Activated T-cell treated with anti-CD3 and anti-CD28 coated beads, Interleukin-2, amount 50 U/mL, for 4 hours (primary cell): ENCODE measurements around the gene SMC1B. TPM values are rescaled to one million over a fixed set of nuclear protein-coding genes. Genes with fewer than 3 reads are reported as not detected.
"Not testable (repeated sequence)": the region's sequence is repeated elsewhere in the genome, so short reads cannot be mapped to it uniquely, and the experiment has no call there.

ENCODE experiments used
- ATAC-seq, 2 donors: fragments of 200-7000 bp; cut with Tn5 transposase; one replicate each; pipeline ENCODE4 v1.10.0; 2021
- DNase-seq: peaks from one replicate; pipeline ENCODE4 v3.0.0-alpha.2; 2020
- H3K27me3 Mint-ChIP-seq: one replicate; pipeline ENCODE4 v1.8.0; 2021; ENCODE audit warnings: low read depth, mixed read lengths
- H3K36me3 Mint-ChIP-seq: one replicate; pipeline ENCODE4 v1.8.0; 2022; ENCODE audit warnings: mixed read lengths; ENCODE audit not compliant: insufficient read depth
- H3K4me1 Mint-ChIP-seq: one replicate; pipeline ENCODE4 v1.8.0; 2021; ENCODE audit warnings: low read depth, mixed read lengths
- H3K4me3 Mint-ChIP-seq: one replicate; pipeline ENCODE4 v1.8.0; 2021; ENCODE audit warnings: mild to moderate bottlenecking, moderate library complexity, mixed read lengths
- H3K9me3 Mint-ChIP-seq: one replicate; pipeline ENCODE4 v1.8.0; 2021; ENCODE audit warnings: mixed read lengths
- total RNA-seq, 3 donors: library from RNA; stranded (reverse); gene quantifications; one replicate each; pipeline ENCODE4 v1.2.1, GENCODE V29; 2021

SMC1B gene
- total RNA-seq, 3 donors from 2014 or later = 0.13 to 0.24 (median 0.18) TPM

DNA sequence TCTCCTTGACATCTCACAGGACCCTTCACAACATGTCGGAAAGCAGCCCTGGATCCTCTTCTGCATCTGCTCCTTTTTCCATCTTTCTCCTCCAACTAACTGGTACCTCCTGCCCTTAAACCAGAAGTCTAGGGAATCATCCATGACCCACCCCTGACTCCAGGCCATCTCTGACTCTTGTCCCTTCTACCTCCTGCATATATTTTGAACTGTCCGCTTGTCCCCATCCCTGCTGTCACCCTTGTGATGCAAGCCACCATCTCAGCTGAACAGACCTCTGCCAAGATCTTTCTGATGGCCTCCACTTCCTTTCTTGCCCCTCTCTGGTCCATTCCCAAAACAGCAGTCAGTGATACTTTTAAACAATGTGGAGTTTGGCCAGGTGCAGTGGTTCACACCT is 7.1 kb upstream of the SMC1B start:
- no peaks in the 10 kb centered on the region for H3K36me3 Mint-ChIP-seq
- no peak for DNase-seq
- no peak overlapping the region for H3K4me3 Mint-ChIP-seq
- no peaks in the 10 kb centered on the region for H3K9me3 Mint-ChIP-seq
- ATAC-seq = no peak
- no peaks in the 10 kb centered on the region for H3K4me1 Mint-ChIP-seq
- H3K27me3 Mint-ChIP-seq = no peaks in the 10 kb centered on the region

DNA sequence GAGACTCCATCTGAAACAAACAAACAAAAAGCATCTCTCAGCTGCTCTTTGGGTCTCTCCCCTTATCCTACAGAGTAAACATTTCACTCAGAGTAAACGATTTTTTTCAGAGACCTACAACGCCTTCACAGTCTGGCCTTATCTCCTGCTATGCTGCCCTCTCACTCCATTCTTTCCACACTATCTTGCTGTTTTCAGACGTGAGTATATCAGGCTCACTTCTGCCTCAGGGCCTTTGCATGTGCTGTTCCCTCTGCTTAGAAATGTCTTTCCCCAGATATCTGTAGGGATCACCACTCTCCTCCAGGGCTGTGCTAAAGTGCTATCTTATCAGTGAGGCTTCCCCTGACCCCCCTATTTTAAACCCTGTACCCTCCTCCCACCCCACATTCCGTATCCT is 6.6 kb upstream of the SMC1B start:
- Mint-ChIP-seq H3K4me3 (no peak overlapping the region), H3K4me1 (no peaks in the 10 kb centered on the region), H3K27me3 (no peaks in the 10 kb centered on the region), H3K9me3 (no peaks in the 10 kb centered on the region), H3K36me3 (no peaks in the 10 kb centered on the region)
- ATAC-seq (no peak), DNase-seq (no peak)

DNA sequence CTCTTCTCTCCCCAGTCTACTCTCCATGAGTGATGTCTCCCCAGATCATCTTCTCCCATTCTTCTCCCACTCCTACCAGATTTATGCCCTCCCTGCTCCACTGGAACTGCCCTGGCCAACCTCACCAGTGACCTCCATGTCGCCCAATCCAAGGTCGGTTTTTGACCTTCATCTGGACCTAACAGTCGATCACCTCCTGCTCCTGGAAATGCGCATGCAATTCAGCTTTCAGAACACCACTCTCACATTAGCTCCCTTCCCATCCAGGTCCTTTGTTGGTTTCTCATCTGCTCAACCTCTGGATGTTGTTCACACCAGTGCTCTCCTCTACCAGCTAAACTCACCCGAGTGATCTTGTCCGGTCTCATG is 5.4 kb upstream of the SMC1B start:
- no peaks in the 10 kb centered on the region for H3K9me3 Mint-ChIP-seq
- no peak for DNase-seq
- H3K36me3 Mint-ChIP-seq = no peaks in the 10 kb centered on the region
- no peak overlapping the region for H3K4me3 Mint-ChIP-seq
- no peak for ATAC-seq
- H3K4me1 Mint-ChIP-seq = peaks cover 3% of the 10 kb centered on the region
- no peaks in the 10 kb centered on the region for H3K27me3 Mint-ChIP-seq

DNA sequence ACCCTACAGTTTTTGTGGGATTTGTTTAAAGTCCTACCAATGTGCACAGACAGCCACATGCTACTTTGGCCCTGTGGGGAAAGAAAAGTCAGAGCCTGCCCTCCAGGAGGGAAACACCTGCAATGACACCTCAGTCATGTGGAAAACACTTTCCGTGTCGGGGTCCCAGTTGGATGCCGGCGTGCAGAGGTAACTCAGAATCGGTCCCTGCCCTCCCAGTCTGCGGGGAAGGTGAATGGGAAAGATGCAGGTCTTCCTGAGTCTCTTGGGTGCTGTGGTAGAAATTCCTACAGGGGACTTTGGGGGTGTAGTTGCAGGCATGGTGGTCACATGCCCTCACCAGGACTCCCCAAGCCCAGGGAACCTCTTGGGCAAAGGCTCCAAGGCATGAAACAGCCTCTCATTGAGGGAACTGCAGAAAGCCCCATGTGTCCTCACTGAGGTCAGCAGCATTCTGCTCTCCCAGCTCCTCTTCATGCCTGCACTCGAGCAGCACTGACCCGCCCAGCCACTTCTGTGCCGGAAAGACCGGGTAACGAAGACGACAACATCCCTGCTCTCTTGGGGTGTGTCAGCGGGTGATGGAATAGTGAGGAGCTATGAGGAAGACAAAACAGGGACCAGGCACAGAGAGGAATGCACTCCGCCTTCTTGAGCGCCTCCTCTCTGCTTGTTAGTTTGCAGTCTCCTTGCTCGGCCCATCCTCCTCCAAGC is 4.8 kb upstream of the SMC1B start:
- ATAC-seq (no peak), DNase-seq (no peak)
- Mint-ChIP-seq H3K4me3 (no peak overlapping the region), H3K9me3 (no peaks in the 10 kb centered on the region), H3K4me1 (peaks cover 7% of the 10 kb centered on the region), H3K36me3 (no peaks in the 10 kb centered on the region), H3K27me3 (no peaks in the 10 kb centered on the region)

DNA sequence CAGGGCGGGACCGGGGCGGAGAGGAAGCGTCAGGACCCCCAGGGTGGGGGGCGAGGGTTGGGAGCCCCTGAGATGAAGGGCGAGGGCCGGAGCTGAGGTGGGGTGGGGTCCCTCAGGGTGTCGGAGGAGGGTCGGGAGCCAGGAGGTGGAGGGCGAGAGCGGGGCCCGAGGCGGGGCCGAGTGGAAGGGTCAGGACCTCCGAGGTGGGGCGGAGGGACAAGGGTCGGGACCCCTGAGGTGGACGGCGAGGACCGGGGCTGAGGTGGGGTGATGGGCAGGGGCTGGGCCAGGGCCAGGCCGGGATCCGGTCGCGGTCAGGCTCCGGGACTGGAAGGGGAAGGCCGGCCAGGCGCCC is 409 bp downstream of the SMC1B start:
- ATAC-seq = no peak
- DNase-seq = no peak
- H3K4me1 Mint-ChIP-seq = peaks cover 7% of the 10 kb centered on the region
- H3K4me3 Mint-ChIP-seq = no peak overlapping the region
- H3K36me3 Mint-ChIP-seq = no peaks in the 10 kb centered on the region
- H3K9me3 Mint-ChIP-seq = no peaks in the 10 kb centered on the region
- H3K27me3 Mint-ChIP-seq = no peaks in the 10 kb centered on the region

DNA sequence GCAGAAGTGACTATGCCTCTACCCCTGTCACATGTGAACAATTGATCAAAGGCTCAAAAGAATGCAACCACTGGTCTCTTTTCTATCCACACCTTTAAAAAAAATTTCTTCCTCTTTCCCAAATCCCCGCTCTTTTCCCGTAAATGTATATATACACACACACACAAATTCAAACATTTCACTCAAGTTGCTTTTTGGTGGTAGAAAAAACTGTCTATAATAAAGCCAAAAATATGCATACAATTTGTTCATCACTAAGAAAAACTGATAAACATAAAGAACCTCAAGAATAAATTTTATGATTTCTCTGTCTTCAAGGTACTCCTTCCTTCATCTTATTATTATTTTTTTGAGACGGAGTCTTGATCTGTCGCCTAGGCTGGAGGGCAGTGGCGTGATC is 5.6 kb downstream of the SMC1B start:
- DNase-seq = no peak
- no peak overlapping the region for H3K4me3 Mint-ChIP-seq
- H3K36me3 Mint-ChIP-seq = no peaks in the 10 kb centered on the region
- H3K9me3 Mint-ChIP-seq = peaks cover 4% of the 10 kb centered on the region
- H3K27me3 Mint-ChIP-seq = no peaks in the 10 kb centered on the region
- no peak for ATAC-seq
- no peaks in the 10 kb centered on the region for H3K4me1 Mint-ChIP-seq

GRCh38 chr22:45402466-45402985 is 10.9 kb downstream of the SMC1B start:
- no peak for ATAC-seq
- H3K27me3 Mint-ChIP-seq = peaks cover 2% of the 10 kb centered on the region
- no peaks in the 10 kb centered on the region for H3K9me3 Mint-ChIP-seq
- DNase-seq = no peak
- H3K36me3 Mint-ChIP-seq = no peaks in the 10 kb centered on the region
- no peaks in the 10 kb centered on the region for H3K4me1 Mint-ChIP-seq
- no peak overlapping the region for H3K4me3 Mint-ChIP-seq

GRCh38 chr22:45399712-45400445 is 13.5 kb downstream of the SMC1B start:
- Mint-ChIP-seq H3K4me3 (no peak overlapping the region), H3K36me3 (no peaks in the 10 kb centered on the region), H3K9me3 (no peaks in the 10 kb centered on the region), H3K27me3 (peaks cover 2% of the 10 kb centered on the region), H3K4me1 (no peaks in the 10 kb centered on the region)
- DNase-seq (no peak), ATAC-seq (no peak)

DNA sequence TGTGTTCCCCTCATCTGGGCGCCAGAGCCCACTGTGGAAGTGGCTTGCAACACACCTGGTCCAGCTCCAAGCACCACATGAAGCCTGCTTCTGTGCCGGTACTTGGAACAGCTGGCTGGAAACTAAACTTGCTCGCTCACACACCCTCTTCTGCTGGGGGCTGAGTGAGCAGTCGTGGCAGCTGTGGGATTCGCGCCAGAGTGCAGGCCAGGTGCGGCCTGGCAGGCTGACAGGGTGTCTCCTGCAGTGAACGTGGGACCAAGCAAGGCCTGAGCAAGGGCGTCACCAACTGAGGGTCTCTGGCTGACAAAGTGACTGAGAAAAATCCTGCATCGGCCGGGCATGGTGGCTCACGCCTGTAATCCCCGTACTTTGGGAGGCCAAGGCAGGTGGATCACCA is 15.2 kb downstream of the SMC1B start:
- H3K9me3 Mint-ChIP-seq = no peaks in the 10 kb centered on the region
- H3K36me3 Mint-ChIP-seq = no peaks in the 10 kb centered on the region
- ATAC-seq = no peak
- H3K4me3 Mint-ChIP-seq = no peak overlapping the region
- DNase-seq = no peak
- H3K4me1 Mint-ChIP-seq = no peaks in the 10 kb centered on the region
- H3K27me3 Mint-ChIP-seq = peaks cover 2% of the 10 kb centered on the region

- Mint-ChIP-seq H3K27me3 (peaks cover 2% of the 10 kb centered on the region), H3K4me3 (no peak overlapping the region), H3K36me3 (no peaks in the 10 kb centered on the region), H3K9me3 (no peaks in the 10 kb centered on the region), H3K4me1 (no peaks in the 10 kb centered on the region)
- DNase-seq (no peak), ATAC-seq (no peak)
Measured at GRCh38 chr22:45397806-45398205, 15.6 kb downstream of the SMC1B start.

GRCh38 chr22:45389546-45389945 is 23.9 kb downstream of the SMC1B start:
- H3K9me3 Mint-ChIP-seq = no peaks in the 10 kb centered on the region
- H3K4me3 Mint-ChIP-seq = no peak overlapping the region
- H3K27me3 Mint-ChIP-seq = peaks cover 10% of the 10 kb centered on the region
- no peaks in the 10 kb centered on the region for H3K36me3 Mint-ChIP-seq
- no peak for ATAC-seq
- no peaks in the 10 kb centered on the region for H3K4me1 Mint-ChIP-seq
- no peak for DNase-seq

GRCh38 chr22:45381348-45381747 is 32.1 kb downstream of the SMC1B start:
- H3K27me3 Mint-ChIP-seq = peaks cover 3% of the 10 kb centered on the region

GRCh38 chr22:45376703-45377102 is 36.7 kb downstream of the SMC1B start:
- DNase-seq (no peak), ATAC-seq (no peak)
- Mint-ChIP-seq H3K4me1 (peaks cover 4% of the 10 kb centered on the region), H3K36me3 (no peaks in the 10 kb centered on the region), H3K27me3 (no peaks in the 10 kb centered on the region), H3K9me3 (no peaks in the 10 kb centered on the region), H3K4me3 (no peak overlapping the region)

More at GRCh38 chr22:45381348-45381747, 32.1 kb downstream of the SMC1B start:
- H3K4me3 Mint-ChIP-seq = no peak overlapping the region
- H3K4me1 Mint-ChIP-seq = peaks cover 1% of the 10 kb centered on the region
- H3K9me3 Mint-ChIP-seq = no peaks in the 10 kb centered on the region
- ATAC-seq (no peak), DNase-seq (no peak)
- no peaks in the 10 kb centered on the region for H3K36me3 Mint-ChIP-seq

DNA sequence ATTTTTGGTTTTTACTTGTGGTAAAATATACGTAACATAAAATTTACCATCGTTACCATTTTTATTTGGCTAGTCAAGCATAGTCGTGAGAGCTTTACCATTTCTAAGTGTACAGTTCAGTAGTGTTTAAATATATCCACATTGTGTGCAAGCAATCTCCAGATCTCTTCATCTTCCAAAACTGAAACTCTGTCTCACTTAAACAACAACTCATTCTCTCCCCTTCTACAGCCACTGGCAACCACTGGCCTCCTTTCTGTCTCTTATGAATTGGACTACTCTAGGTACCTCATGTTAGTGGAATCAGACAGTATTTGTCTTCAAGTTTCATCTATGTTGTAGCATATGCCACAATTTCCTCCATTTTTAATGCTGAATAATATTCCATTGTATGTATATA is 37.4 kb downstream of the SMC1B start:
- no peaks in the 10 kb centered on the region for H3K27me3 Mint-ChIP-seq
- no peaks in the 10 kb centered on the region for H3K36me3 Mint-ChIP-seq
- no peak overlapping the region for H3K4me3 Mint-ChIP-seq
- H3K4me1 Mint-ChIP-seq = peaks cover 4% of the 10 kb centered on the region
- no peaks in the 10 kb centered on the region for H3K9me3 Mint-ChIP-seq
- DNase-seq (no peak), ATAC-seq (no peak)

GRCh38 chr22:45373592-45373991 is 39.8 kb downstream of the SMC1B start:
- not testable (repeated sequence) for H3K4me3 Mint-ChIP-seq, H3K9me3 Mint-ChIP-seq, ATAC-seq, H3K4me1 Mint-ChIP-seq, H3K36me3 Mint-ChIP-seq, DNase-seq, H3K27me3 Mint-ChIP-seq
